GM19455 (cell line): ENCODE measurements around the gene ABCC11.

Experiments used
- ATAC-seq: cut with Tn5 transposase; IDR thresholded peaks from one replicate; pipeline ENCODE4 v1.9.1; 2021; ENCODE audit not compliant: unreplicated experiment

Gene ABCC11

DNA sequence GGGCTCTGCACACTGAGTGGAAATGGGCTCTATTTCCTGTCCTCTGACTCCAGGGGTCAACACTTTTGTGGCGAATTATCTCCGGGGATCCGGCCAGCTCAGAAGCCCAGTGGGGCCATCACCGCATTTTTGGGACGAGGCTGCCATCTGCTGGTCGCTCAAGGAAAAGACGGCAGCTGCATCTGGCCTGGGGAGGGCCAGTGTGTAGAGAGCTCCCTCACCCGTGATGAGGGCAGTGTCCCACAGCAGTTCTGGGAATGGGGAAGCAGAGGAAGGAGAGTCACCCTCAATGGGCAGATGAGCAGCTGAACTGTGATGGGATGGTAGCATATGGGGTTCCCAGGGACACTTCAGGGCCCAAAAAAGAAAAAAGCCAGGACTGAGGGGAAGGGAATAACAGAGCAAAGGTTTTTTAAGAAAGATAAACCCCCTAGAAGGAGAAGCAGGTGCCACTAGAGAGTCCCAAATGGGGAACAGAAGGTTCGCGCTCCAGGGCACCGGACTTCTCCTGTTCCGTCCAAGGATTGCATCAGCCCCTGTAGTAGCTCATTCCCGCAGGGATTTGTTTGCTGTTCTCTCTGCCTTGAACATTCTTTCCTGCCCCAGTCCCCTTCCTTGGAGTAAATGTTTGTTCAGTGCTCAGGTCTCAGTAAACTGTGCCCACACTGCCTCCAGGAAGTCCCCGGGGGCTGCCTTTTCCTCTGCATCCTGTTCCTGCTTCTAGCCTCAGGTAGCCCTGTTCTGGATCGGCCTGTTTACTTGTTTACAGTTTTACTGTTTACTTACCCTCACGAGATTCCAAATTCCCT lies 82.2 kb downstream of the ABCC11 start:
- ATAC-seq = peak; percentile 68

GRCh38 chr16:48162839-48163410 lies 84.4 kb downstream of the ABCC11 start:
- no peak for ATAC-seq

DNA sequence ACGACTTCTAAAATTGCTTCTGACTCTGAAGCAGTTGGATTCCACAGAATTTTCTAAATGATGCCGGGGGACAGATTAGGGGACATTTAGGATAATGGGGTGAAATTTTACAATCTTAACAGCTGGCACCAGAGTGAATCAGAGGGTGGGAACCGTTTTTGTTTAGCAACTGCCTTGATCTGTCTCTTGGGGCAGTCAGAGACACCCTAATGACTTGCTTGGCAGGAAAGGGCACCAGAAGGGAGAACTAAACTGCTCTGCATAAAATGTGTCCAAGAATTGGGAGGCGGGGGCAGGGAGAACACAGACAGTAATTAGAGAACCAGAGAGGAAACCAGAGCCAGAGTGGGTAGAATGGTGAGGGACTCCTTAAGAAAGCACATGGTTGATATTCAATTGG lies 85.4 kb downstream of the ABCC11 start:
- no peak for ATAC-seq

GRCh38 chr16:48160575-48160974 lies 86.8 kb downstream of the ABCC11 start:
- no peak for ATAC-seq

GRCh38 chr16:48158296-48158695 lies 89.0 kb downstream of the ABCC11 start:
- ATAC-seq = no peak

GRCh38 chr16:48157794-48158193 lies 89.5 kb downstream of the ABCC11 start:
- no peak for ATAC-seq

GRCh38 chr16:48157302-48157701 lies 90.0 kb downstream of the ABCC11 start:
- no peak for ATAC-seq

GRCh38 chr16:48156790-48157209 lies 90.5 kb downstream of the ABCC11 start:
- ATAC-seq = no peak

- no peak for ATAC-seq
Measured at GRCh38 chr16:48155926-48156789, 91.2 kb downstream of the ABCC11 start, which contains the start of gene ABCC12. TSS of gene ABCC12 (minus strand) at chr16:48155993. CDS start at chr16:48146424, 9,569 bp downstream.

- ATAC-seq = no peak
Measured at GRCh38 chr16:48153774-48154173, 93.6 kb downstream of the ABCC11 start.

DNA sequence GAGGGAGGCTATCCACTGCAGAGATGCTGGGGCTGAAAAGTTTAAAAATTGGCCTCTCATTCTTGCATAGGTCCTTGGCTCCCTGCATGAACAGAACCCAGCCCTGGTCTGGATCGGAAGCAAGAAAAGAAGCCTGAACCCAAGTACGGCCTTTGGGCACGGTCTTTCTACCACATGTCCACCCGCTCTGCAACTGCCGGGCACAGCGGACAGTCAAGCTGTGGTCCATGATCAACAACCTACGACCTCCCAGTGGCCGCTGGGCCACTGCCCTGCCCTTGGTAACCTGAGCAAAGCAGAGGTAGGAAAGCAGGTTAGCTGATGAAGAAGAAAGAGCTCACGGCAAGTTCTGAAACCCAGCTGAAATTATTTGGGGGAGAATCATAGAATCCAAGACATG lies 95.1 kb downstream of the ABCC11 start:
- ATAC-seq = no peak

- ATAC-seq = no peak
Measured at GRCh38 chr16:48150707-48151106, 96.6 kb downstream of the ABCC11 start.

GRCh38 chr16:48146710-48147109 lies 100.6 kb downstream of the ABCC11 start:
- ATAC-seq = no peak

DNA sequence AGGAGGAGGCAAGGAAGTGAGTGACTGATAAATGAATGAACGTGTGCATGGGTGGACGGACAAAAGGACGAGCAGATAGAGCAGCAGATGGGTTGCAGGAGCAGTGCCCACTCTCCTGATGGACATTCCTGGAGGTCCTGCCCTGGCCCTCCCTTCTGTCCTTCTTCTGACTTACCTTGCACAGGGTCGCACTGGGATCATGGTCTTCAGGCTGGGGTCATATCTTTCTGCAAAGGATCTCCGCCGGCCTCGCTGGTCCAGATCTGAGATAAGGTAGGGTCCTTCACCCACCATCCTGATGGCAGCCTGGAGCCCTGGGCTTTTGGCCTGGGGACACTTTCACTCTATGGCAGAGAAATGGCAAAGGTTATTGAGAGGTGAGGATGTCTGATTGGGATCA lies 101.2 kb downstream of the ABCC11 start:
- ATAC-seq = no peak

GRCh38 chr16:48143812-48144368 lies 103.4 kb downstream of the ABCC11 start:
- no peak for ATAC-seq

DNA sequence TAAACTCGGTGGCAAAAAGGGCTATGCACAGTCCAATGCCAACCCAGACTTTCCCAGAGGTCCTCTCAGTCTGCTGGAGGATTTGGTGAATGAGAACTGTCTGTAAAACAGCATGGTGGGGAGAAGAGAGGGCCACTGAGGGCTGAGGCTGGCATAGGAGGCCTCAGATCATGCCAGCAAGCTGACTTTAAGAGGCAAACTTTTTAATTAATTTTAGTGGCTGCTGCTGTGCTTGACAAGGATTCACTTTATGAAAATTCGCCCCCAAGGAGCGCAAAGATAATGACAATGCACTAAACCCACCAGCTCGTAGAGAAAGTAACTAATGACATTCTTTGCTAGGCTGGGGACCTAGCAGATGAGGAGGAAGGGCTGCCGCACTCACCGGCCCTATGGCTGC lies 106.5 kb downstream of the ABCC11 start:
- ATAC-seq = no peak

GRCh38 chr16:48139517-48139916 lies 107.8 kb downstream of the ABCC11 start:
- no peak for ATAC-seq

DNA sequence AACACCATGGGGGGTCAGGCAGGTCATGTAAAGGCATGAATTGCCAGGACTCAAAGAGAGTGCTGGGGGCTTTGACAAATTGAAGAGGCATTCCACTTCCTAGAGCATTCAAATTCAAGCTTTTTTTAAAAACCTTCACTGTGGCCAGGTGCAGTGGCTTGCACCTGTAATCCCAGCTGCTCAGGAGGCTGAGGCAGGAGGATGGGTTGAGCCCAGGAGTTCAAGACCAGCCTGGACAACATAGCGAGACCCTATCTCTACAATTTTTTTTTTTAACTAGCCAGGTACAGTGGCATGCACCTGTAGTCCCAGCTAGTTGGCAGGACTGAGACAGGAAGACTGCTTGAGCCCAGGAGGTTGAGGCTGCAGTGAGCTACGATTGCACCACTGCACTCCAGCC lies 108.8 kb downstream of the ABCC11 start:
- no peak for ATAC-seq

DNA sequence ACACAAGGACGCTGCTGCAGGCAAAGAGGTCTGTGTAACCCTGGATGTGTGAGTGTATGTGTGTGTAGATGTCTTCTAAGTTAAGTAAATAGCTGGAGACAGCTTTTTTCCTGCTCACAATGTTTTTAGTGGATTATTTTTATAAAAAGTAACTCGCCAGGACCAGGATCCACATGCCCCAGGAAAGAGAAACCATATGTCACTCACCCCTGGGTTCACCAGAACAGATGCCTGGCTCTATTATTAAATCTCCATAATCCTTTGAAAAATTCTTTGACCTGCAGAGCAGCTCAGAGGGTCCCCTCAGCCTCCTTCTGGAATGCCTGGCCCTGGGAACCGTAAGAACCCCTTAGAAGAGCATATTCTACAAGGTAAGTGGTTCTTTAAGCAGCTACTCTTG lies 109.5 kb downstream of the ABCC11 start:
- no peak for ATAC-seq

DNA sequence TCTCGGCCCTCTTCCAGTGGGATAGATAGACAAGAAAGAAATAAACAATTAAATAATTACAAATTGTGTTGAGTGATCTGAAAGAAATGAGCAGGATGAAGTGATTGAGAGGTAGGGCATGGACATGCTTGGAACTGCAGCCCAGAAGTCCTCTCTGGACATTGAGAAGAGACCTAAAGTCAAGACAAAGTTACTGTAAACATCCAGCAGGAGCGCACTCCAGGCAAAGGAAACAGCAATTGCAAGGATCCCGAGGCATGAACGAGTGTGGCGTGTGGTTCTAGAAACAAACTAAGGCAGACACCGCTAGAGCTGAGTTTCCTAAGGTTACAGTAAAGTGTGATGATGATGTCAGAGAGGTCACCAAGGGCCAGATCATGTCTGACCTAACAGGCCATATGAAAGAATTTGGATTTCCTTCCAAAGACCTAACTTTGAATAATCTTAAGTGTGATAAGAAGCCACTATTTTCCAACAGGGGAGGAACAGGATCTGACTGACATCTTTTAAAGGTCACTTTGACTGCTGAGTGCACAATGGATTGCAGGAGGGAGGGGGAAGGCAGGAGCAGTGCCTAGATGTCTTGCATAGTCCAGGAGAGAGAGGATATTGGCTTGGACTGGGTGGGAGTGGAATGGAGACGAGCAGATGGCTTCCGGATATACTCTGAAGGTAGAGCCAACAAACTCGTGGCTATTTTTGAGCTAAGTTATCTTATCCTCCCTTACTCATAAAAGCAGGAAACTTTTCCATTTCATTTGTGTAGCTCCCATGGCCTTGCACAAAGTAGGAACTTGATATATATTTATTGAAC lies 110.6 kb downstream of the ABCC11 start:
- no peak for ATAC-seq
